GM23338 (cell line): ENCODE results near the gene DDX54. TPM values are rescaled to one million over a fixed set of nuclear protein-coding genes. Genes with fewer than 3 reads are reported as not detected.
A peak's percentile ranks its signal among the peaks of the same experiment; 100 is the strongest.

Experiments used
- ATAC-seq: fragments of 200-7000 bp; cut with Tn5 transposase; 3 replicates; pipeline ENCODE4 v1.9.1; 2020
- DNase-seq: peaks from one replicate; pipeline ENCODE4 v3.0.0-alpha.2; 2015; ENCODE audit warnings: low spot score
- H2AFZ ChIP-seq: fragments of 200-600 bp; sonication (generic); 2 replicates; pipeline ENCODE4 v1.8.0; 2016; ENCODE audit warnings: antibody characterized with exemption, mild to moderate bottlenecking, moderate library complexity
- H3F3A ChIP-seq: fragments of 200-600 bp; sonication (generic); replicated peaks from 2 replicates; pipeline ENCODE4 v1.8.0; 2017; ENCODE audit warnings: antibody characterized with exemption, mixed run types, low read depth
- H3K27ac ChIP-seq: fragments of 200-600 bp; sonication (generic); 2 replicates; pipeline ENCODE4 v1.6.1; 2016; ENCODE audit warnings: low read depth
- H3K27me3 ChIP-seq: fragments of 200-600 bp; sonication (generic); 2 replicates; pipeline ENCODE4 v1.8.0; 2016; ENCODE audit warnings: mild to moderate bottlenecking, mixed run types, moderate library complexity; ENCODE audit not compliant: insufficient read depth
- H3K36me3 ChIP-seq: fragments of 200-600 bp; sonication (generic); 2 replicates; pipeline ENCODE4 v1.8.0; 2016; ENCODE audit warnings: mild to moderate bottlenecking; ENCODE audit not compliant: insufficient read depth
- H3K4me1 ChIP-seq: fragments of 200-600 bp; sonication (generic); 2 replicates; pipeline ENCODE4 v1.8.0; 2016; ENCODE audit warnings: mild to moderate bottlenecking, moderate library complexity; ENCODE audit not compliant: insufficient read depth
- H3K4me2 ChIP-seq: fragments of 200-600 bp; sonication (generic); 2 replicates; pipeline ENCODE4 v1.7.1; 2017; ENCODE audit warnings: mixed run types
- H3K4me3 ChIP-seq: fragments of 200-600 bp; sonication (generic); 2 replicates; pipeline ENCODE4 v1.6.1; 2016; ENCODE audit warnings: mixed run types
- H3K79me2 ChIP-seq: fragments of 200-600 bp; sonication (generic); replicated peaks from 2 replicates; pipeline ENCODE4 v1.8.0; 2017; ENCODE audit warnings: mild to moderate bottlenecking; ENCODE audit not compliant: insufficient read depth
- H3K9me2 ChIP-seq: fragments of 200-600 bp; sonication (generic); 2 replicates; pipeline ENCODE4 v1.8.0; 2017; ENCODE audit not compliant: insufficient read depth
- H4K20me1 ChIP-seq: fragments of 200-600 bp; sonication (generic); replicated peaks from 2 replicates; pipeline ENCODE4 v1.8.0; 2017; ENCODE audit warnings: mild to moderate bottlenecking; ENCODE audit not compliant: insufficient read depth
- H3K27ac Mint-ChIP-seq: 2 replicates; pipeline ENCODE4 v1.8.0; 2020; ENCODE audit warnings: inconsistent platforms, mild to moderate bottlenecking, moderate library complexity, mixed read lengths
- H3K27me3 Mint-ChIP-seq: 3 replicates; pipeline ENCODE4 v1.8.0; 2022; ENCODE audit warnings: low read depth, mild to moderate bottlenecking, moderate library complexity, mixed read lengths, inconsistent platforms; ENCODE audit not compliant: insufficient read depth, poor library complexity
- H3K36me3 Mint-ChIP-seq: 3 replicates; pipeline ENCODE4 v1.8.0; 2021; ENCODE audit warnings: low read depth, mild to moderate bottlenecking, inconsistent platforms, moderate library complexity, mixed read lengths
- H3K4me1 Mint-ChIP-seq: 3 replicates; pipeline ENCODE4 v1.8.0; 2020; ENCODE audit warnings: mild to moderate bottlenecking, inconsistent platforms, mixed read lengths
- H3K4me3 Mint-ChIP-seq: 3 replicates; pipeline ENCODE4 v1.8.0; 2021; ENCODE audit warnings: moderate library complexity, mild to moderate bottlenecking, inconsistent platforms, mixed read lengths
- H3K9me3 Mint-ChIP-seq: 3 replicates; pipeline ENCODE4 v1.8.0; 2020; ENCODE audit warnings: moderate library complexity, mild to moderate bottlenecking, inconsistent platforms, mixed read lengths
- ETS1 ChIP-seq: IDR thresholded peaks from 2 replicates; pipeline ENCODE4 v1.6.1; 2016; ENCODE audit warnings: antibody characterized with exemption
- JUNB ChIP-seq: IDR thresholded peaks from one replicate; pipeline ENCODE4 v1.6.1; 2016; ENCODE audit warnings: antibody characterized with exemption; ENCODE audit not compliant: unreplicated experiment
- NANOG ChIP-seq: IDR thresholded peaks from 2 replicates; pipeline ENCODE4 v1.6.1; 2016; ENCODE audit warnings: antibody characterized with exemption, borderline replicate concordance
- REST ChIP-seq: IDR thresholded peaks from one replicate; pipeline ENCODE4 v1.6.1; 2018; ENCODE audit warnings: antibody characterized with exemption; ENCODE audit not compliant: unreplicated experiment
- STAT1 ChIP-seq: IDR thresholded peaks from one replicate; pipeline ENCODE4 v1.6.1; 2016; ENCODE audit warnings: antibody characterized with exemption; ENCODE audit not compliant: unreplicated experiment
- ZNF114 ChIP-seq: fragments of 250-450 bp; sonication (Bioruptor Pico); IDR thresholded peaks from 2 replicates; pipeline ENCODE4 v1.5.0; 2020; ENCODE audit warnings: mild to moderate bottlenecking, moderate library complexity
- polyA plus RNA-seq: library from polyadenylated mRNA; unstranded; fragments of >200 nt; fragmentation: Nextera tagmentation; extraction: Ambion mirVana; gene quantifications from 2 replicates; pipeline ENCODE4 v1.2.1, GENCODE V29; 2016
- total RNA-seq: library from RNA; depleted of rRNA; stranded (reverse); fragments of >200 nt; shearing (Covaris generic); gene quantifications from 2 replicates; pipeline ENCODE4 v1.2.3, GENCODE V29; 2014

Gene DDX54
- total and polyA plus RNA-seq, 2 experiments from 2014 or later: 84.1 to 89.4 TPM

DNA sequence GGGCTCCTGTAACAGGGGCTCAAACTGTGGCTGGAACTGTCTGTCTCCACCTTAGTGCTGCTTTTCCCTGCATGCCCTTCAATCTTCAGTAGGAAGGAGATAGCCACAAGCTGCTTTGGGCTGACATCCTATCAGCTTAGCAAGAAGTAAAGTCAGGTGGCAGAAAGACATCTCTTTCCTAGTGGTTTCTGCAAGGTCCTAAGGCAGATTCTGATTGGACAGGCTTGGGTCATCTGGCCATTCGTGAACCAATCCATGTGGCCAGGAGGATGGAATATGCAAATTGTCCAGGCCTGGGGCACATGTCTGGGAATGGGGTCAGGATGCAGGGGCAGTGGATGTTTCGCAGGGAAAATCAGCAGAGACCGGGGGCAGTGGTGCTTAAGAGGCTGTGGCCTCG is 5.5 kb upstream of the DDX54 start:
- peaks cover 51% of the 10 kb centered on the region for H3K36me3 Mint-ChIP-seq
- H3K27me3 Mint-ChIP-seq: peaks cover 11% of the 10 kb centered on the region
- H3K4me2 ChIP-seq: no peak overlapping the region

GRCh38 chr12:113189361-113189760 is 4.1 kb upstream of the DDX54 start:
- Mint-ChIP-seq H3K4me3 (no peak overlapping the region), H3K27me3 (peaks cover 13% of the 10 kb centered on the region), H3K36me3 (peaks cover 51% of the 10 kb centered on the region), H3K27ac (peak overlapping the region; percentile 30; the same call in 1 of the 2 replicates), H3K4me1 (peaks cover 12% of the 10 kb centered on the region), H3K9me3 (no peaks in the 10 kb centered on the region)
- peaks cover 3% of the 10 kb centered on the region; the same call in 1 of the 2 replicates for H3F3A ChIP-seq
- no peak overlapping the region for H3K4me2 ChIP-seq
- no peak overlapping the region for H3K27ac ChIP-seq
- H3K4me3 ChIP-seq: no peak overlapping the region
- no peak overlapping the region for H2AFZ ChIP-seq
- H4K20me1 ChIP-seq: peaks cover 20% of the 10 kb centered on the region
- no peaks in the 10 kb centered on the region for H3K9me2 ChIP-seq
- H3K4me1 ChIP-seq: peaks cover 4% of the 10 kb centered on the region; the same call in 1 of the 2 replicates
- peaks cover 20% of the 10 kb centered on the region for H3K79me2 ChIP-seq
- DNase-seq (no peak), ATAC-seq (no peak)
- no peaks in the 10 kb centered on the region for H3K27me3 ChIP-seq
- peaks cover 4% of the 10 kb centered on the region; the same call in 1 of the 2 replicates for H3K36me3 ChIP-seq
- no peak for TF ChIP-seq STAT1
- TF ChIP-seq ZNF114 (CRISPR knock-in tag): no peak
- no peak for TF ChIP-seq NANOG
- TF ChIP-seq REST: no peak

More for the DNA sequence above, 5.5 kb upstream of the DDX54 start:
- Histone ChIP-seq H3K36me3 (peaks cover 4% of the 10 kb centered on the region; the same call in 1 of the 2 replicates), H3K9me2 (no peaks in the 10 kb centered on the region), H3K27me3 (no peaks in the 10 kb centered on the region), H3F3A (0 out of 2 replicates have a peak, but pooled peaks cover 3% of the 10 kb centered on the region), H2AFZ (no peak overlapping the region), H4K20me1 (peaks cover 20% of the 10 kb centered on the region), H3K79me2 (peaks cover 16% of the 10 kb centered on the region), H3K4me3 (no peak overlapping the region), H3K27ac (no peak overlapping the region), H3K4me1 (peaks cover 4% of the 10 kb centered on the region; the same call in 1 of the 2 replicates)
- TF ChIP-seq REST (no peak), ETS1 (no peak), JUNB (no peak), NANOG (no peak)
- DNase-seq (peak; percentile 62), ATAC-seq (peak; percentile 71)
- no peak overlapping the region for H3K4me3 Mint-ChIP-seq
- peak overlapping the region; percentile 52; the same call in 1 of the 2 replicates for H3K27ac Mint-ChIP-seq
- peaks cover 16% of the 10 kb centered on the region for H3K4me1 Mint-ChIP-seq
- H3K9me3 Mint-ChIP-seq: no peaks in the 10 kb centered on the region
